Ovary (tissue), 9 donors: ENCODE data around the gene DQX1. TPM values are rescaled to one million over a fixed set of nuclear protein-coding genes. Genes with fewer than 3 reads are reported as not detected.
A peak's percentile ranks its signal among the peaks of the same experiment; 100 is the strongest.

Experiments used
- DNase-seq, 5 donors: peaks; one replicate each; pipeline ENCODE4 v3.0.0-alpha.2; 2019 to 2020
- H3K27ac ChIP-seq, 2 donors: fragments of 200-600 bp; one replicate each; pipeline versions ENCODE4 v1.5.1 to v1.8.0; 2019 to 2022
- H3K27me3 ChIP-seq: fragments of 200-600 bp; one replicate; pipeline ENCODE4 v1.8.0; 2022
- H3K36me3 ChIP-seq: fragments of 200-600 bp; sonication (generic); one replicate; pipeline ENCODE4 v1.5.1; 2019
- H3K4me1 ChIP-seq: one replicate; pipeline ENCODE4 v1.8.1; 2013; ENCODE audit warnings: mild to moderate bottlenecking, moderate library complexity; ENCODE audit not compliant: insufficient read depth
- H3K4me3 ChIP-seq: fragments of 200-600 bp; sonication (generic); one replicate; pipeline ENCODE4 v1.5.1; 2017
- H3K9me3 ChIP-seq, 2 donors: fragments of 200-600 bp in 1 of 2; sonication (generic) in 1 of 2; one replicate each; pipeline versions ENCODE4 v1.5.1 to v1.8.1; 2013 to 2019; ENCODE audit warnings: mild to moderate bottlenecking in 1 of 2, moderate library complexity in 1 of 2
- CTCF ChIP-seq, 3 donors: fragments of 450-650 bp in 2 of 3; fragments of 200-600 bp in 1 of 3; IDR thresholded peaks; one replicate each; pipeline versions ENCODE4 v1.5.1 to v1.8.0; 2016 to 2022; ENCODE audit warnings: antibody characterized with exemption in 3 of 3, mild to moderate bottlenecking in 1 of 3
- EP300 ChIP-seq: sonication (generic); formaldehyde crosslinking; IDR thresholded peaks from one replicate; pipeline ENCODE4 v1.6.1; 2017; ENCODE audit warnings: antibody characterized with exemption
- POLR2A ChIP-seq: fragments of 450-650 bp; IDR thresholded peaks from one replicate; pipeline ENCODE4 v1.6.1; 2017; ENCODE audit warnings: antibody characterized with exemption, mild to moderate bottlenecking, moderate library complexity
- WGBS, 3 donors: extraction: QIAGEN DNeasy Blood & Tissue Kit in 1 of 3; methylation state at CpG; one replicate each; pipeline versions ENCODE4 v1.1.5 to v1.1.7; 2013 to 2017; 5-methylcytosine and 5-hydroxymethylcytosine counted together
- intact Hi-C, 4 donors: fragments of 100-400 bp; cut with DNase I; formaldehyde crosslinking; loops; one replicate each; pipeline versions ENCODE4 v1.11.0 to v1.15.1; 2022 to 2023
- polyA plus RNA-seq, 2 donors: library from polyadenylated mRNA; stranded (reverse); fragments of 200-250 nt in 1 of 2; fragments of 350-450 nt in 1 of 2; fragmentation: Illumina TruSeq in 1 of 2; extraction: RNeasy Lipid Tissue Mini Kit (QIAGEN cat#74804) in 1 of 2; gene quantifications; one replicate each; pipeline ENCODE4 v1.2.3, GENCODE V29; 2013 to 2014
- total RNA-seq, 7 donors: library from RNA; depleted of rRNA in 2 of 7; stranded (reverse); fragments of >200 nt in 2 of 7; fragmentation: NEBNext Ultra II Directional in 3 of 7; extraction: Animal tissue kit (Norgen Biotek cat#: 25700) in 3 of 7; gene quantifications; one replicate each; pipeline versions ENCODE4 v1.1.0 to v1.2.4, GENCODE V29; 2016 to 2023
- donor health status: DM: no; HTN: no; CAD: no; lungs with moderate emphysema.
- donor health status: DM: no; HTN: no; CAD: no.
- donor health status: Bipolar disorder and iron deficiency.
- donor health status: DM: yes; HTN: yes; CAD: no.
- donor health status: DM: no; HTN: no; CAD: no.
- donor health status: DM: yes; HTN: yes; CAD: no.

DQX1 gene
- total and polyA plus RNA-seq, 9 donors: 0.06 to 1.1 (median 0.22) TPM; not detected in 5

DNA sequence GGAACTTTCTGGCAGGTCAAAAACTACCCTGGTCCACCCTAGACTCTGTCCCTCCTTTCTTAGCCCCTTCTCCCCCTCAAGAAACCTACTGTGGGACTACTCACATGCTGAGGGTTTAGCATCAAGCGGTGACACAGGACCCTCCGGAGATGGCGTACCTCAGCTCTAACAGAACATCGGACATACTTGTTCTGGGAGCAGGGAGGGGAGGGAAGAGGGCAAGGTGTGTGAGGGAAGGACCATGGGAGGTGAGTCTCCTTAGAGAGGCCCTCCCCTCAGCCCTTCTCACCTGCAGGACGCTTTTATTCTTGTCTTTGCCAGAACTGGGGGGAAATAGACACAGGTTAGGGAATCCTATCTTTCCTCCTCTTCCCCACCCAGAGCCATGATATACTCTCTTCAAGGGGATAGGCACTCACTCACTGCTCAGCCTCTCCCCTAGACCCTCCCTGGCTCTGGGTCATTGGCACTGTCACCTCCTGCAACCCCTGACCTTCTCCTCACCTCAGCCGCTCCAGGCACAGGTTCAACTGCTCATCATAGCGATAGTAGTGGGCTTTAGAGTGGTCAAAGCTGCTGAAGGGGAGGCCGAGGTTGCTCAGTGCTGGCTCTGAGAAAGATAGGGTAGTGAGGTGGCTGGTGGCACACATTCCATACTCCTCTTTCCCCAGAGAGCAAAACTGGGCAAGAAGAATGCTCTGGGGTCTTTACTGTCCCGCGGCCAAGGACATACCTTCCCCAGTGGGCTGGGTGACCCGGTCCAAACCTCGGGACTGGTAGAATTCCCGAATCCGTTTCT lies 20.4 kb downstream of the DQX1 start:
- TF ChIP-seq CTCF (IDR thresholded peaks at IDR 0.05): no peak
- TF ChIP-seq POLR2A: no peak
- peak in 1 of 5 donors; percentile 30 for DNase-seq
- Histone ChIP-seq H3K9me3 (no peaks in the 10 kb centered on the region), H3K27me3 (no peaks in the 10 kb centered on the region), H3K4me1 (peaks cover 5% of the 10 kb centered on the region), H3K4me3 (no peak overlapping the region), H3K36me3 (no peaks in the 10 kb centered on the region), H3K27ac (no peak overlapping the region)
- 93 to 96% (median 95%) methylated on average over 14 of the region's 14 CpGs for WGBS, 3 donors
- intact Hi-C loops: loop anchor here in 1 of 4 donors (10.0 kb wide), 1 partner anchor 79 kb away; no protein-coding TSS in a partner anchor

DNA sequence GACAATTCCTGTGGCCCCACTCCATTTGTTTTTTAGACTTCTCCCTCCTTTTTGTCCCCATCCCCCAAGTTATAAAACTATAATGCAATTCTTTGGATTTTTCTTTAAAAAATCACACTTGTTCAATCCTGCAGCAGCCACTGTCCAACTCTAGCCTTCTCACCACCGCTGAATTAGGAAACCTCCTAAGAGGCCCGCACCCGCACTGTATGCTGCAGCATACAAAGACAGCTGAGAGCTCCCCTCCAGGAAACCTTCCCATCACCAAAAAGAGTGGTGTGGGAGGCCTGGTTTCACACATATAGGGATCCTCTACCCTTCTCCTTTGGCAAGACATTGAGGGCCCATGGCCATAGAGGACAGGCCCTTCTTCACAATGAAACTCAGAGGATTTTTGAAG lies 21.4 kb downstream of the DQX1 start:
- WGBS, 3 donors: 92 to 97% (median 95%) methylated on average over 3 of the region's 3 CpGs
- no peak overlapping the region for H3K4me3 ChIP-seq
- TF ChIP-seq POLR2A (no peak), CTCF (IDR thresholded peaks at IDR 0.05) (no peak), EP300 (no peak)
- peaks cover 5% of the 10 kb centered on the region for H3K4me1 ChIP-seq
- no peak overlapping the region for H3K27ac ChIP-seq
- no peaks in the 10 kb centered on the region for H3K36me3 ChIP-seq
- no peaks in the 10 kb centered on the region for H3K27me3 ChIP-seq
- intact Hi-C loops: loop anchor here in 1 of 4 donors (10.0 kb wide), 1 partner anchor 80 kb away; no protein-coding TSS in a partner anchor
- peak in 1 of 5 donors; percentile 7 for DNase-seq
- H3K9me3 ChIP-seq: no peaks in the 10 kb centered on the region

GRCh38 chr2:74503506-74504475 lies 22.2 kb downstream of the DQX1 start:
- Histone ChIP-seq H3K36me3 (no peaks in the 10 kb centered on the region), H3K4me3 (peak overlapping the region; percentile 34), H3K9me3 (no peaks in the 10 kb centered on the region), H3K27ac (no peak overlapping the region), H3K4me1 (peaks cover 5% of the 10 kb centered on the region), H3K27me3 (no peaks in the 10 kb centered on the region)
- peak in 1 of 5 donors; percentile 23 for DNase-seq
- WGBS, 3 donors: 54 to 61% (median 58%) methylated on average over 45 of the region's 45 CpGs
- TF ChIP-seq POLR2A (no peak), CTCF (IDR thresholded peaks at IDR 0.05) (no peak), EP300 (no peak)
- intact Hi-C loops: loop anchor here in 1 of 4 donors (10.0 kb wide), 1 partner anchor 81 kb away; no protein-coding TSS in a partner anchor

DNA sequence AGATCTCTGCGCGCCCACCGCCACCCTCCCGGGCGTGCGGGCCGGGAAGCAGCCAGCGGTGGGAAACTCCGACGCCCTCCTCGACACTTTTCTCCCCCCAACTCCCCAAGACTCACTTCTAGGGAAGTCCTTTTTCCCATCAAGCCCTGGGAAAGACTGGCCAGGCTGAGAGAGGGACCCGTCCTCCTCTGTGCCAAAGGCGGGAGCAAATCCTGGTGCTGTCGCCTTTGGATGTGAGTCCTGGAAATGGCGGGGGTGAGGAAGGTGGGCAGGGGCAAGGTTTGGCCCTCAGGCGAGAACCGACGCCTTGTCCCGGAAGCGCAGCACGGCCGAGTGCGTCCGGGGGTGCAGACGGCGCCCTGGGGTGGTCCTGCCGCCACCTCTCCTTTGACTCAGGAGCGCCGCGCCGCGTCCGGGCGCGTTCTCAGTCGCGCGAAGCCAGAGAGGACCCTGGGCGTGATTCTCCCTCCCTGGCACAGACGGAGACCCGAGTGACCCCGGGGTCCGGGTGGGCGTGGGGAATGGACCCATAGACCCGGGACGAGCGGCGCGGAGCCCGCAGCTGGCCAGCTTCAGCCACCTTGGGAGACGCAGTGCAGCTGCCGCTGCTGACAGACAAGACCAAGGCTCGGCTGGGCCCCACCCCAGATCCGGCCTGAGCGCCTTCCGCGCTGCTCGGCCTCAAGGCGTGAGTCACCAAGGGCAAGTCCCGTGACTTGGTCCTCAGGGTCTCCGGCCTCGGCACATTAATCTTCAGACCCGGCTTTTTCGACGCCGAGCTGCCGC lies 23.1 kb downstream of the DQX1 start:
- Histone ChIP-seq H3K27me3 (no peaks in the 10 kb centered on the region), H3K4me1 (peaks cover 6% of the 10 kb centered on the region), H3K36me3 (no peaks in the 10 kb centered on the region), H3K4me3 (peak overlapping the region; percentile 34), H3K27ac (no peak overlapping the region), H3K9me3 (no peaks in the 10 kb centered on the region)
- 1 to 2% (median 2%) methylated on average over 67 of the region's 67 CpGs for WGBS, 3 donors
- peak in 4 of 5 donors; percentile 54 to 68 (median 66) for DNase-seq
- TF ChIP-seq EP300: no peak
- intact Hi-C loops: loop anchor here in 1 of 4 donors (10.0 kb wide), 1 partner anchor 82 kb away; no protein-coding TSS in a partner anchor
